Peyer's patch (tissue), 4 donors: ENCODE measurements around the gene IFT81. TPM values are rescaled to one million over a fixed set of nuclear protein-coding genes. Genes with fewer than 3 reads are reported as not detected.

Experiments
- DNase-seq, 3 donors: peaks; one replicate each; pipeline ENCODE4 v3.0.0-alpha.2; 2017 to 2019
- H3K27ac ChIP-seq, 4 donors: fragments of 200-600 bp; sonication (generic); one replicate each; pipeline ENCODE4 v1.5.1; 2016 to 2019
- H3K27me3 ChIP-seq, 2 donors: fragments of 200-600 bp; sonication (generic); one replicate each; pipeline ENCODE4 v1.5.1; 2019
- H3K36me3 ChIP-seq, 3 donors: fragments of 200-600 bp; sonication (generic); one replicate each; pipeline ENCODE4 v1.5.1; 2016 to 2019
- H3K4me1 ChIP-seq, 4 donors: fragments of 200-600 bp; sonication (generic); one replicate each; pipeline ENCODE4 v1.5.1; 2016 to 2019
- H3K4me3 ChIP-seq, 4 donors: fragments of 200-600 bp; sonication (generic); 1 replicate in 3 of 4; 2 replicates in 1 of 4; pipeline ENCODE4 v1.5.1; 2016 to 2019; ENCODE audit warnings: mild to moderate bottlenecking in 1 of 4
- H3K9me3 ChIP-seq, 4 donors: fragments of 200-600 bp; sonication (generic); one replicate each; pipeline ENCODE4 v1.5.1; 2016 to 2019; ENCODE audit warnings: mild to moderate bottlenecking in 1 of 4
- CTCF ChIP-seq, 6 experiments: fragments of 450-650 bp in 4 of 6; fragments of 200-600 bp in 2 of 6; sonication (generic) in 1 of 6; IDR thresholded peaks; one replicate each; pipeline ENCODE4 v1.5.1; 2017 to 2019; ENCODE audit warnings: antibody characterized with exemption in 6 of 6, mild to moderate bottlenecking in 3 of 6, moderate library complexity in 1 of 6
- POLR2A ChIP-seq, 2 donors: fragments of 450-650 bp; IDR thresholded peaks; one replicate each; pipeline ENCODE4 v1.5.1; 2017; ENCODE audit warnings: antibody characterized with exemption in 2 of 2, mild to moderate bottlenecking in 2 of 2, moderate library complexity in 2 of 2
- total RNA-seq, 4 donors: library from RNA; depleted of rRNA; stranded (reverse); fragments of >200 nt; gene quantifications; one replicate each; pipeline ENCODE4 v1.1.0, GENCODE V29; 2016

Gene IFT81
- total RNA-seq, 4 donors from 2014 or later: 2.5 to 20.6 (median 7.5) TPM

- Histone ChIP-seq H3K9me3 (no peaks in the 10 kb centered on the region), H3K27ac (no peak overlapping the region), H3K4me3 (no peak overlapping the region), H3K36me3 (no peaks in the 10 kb centered on the region), H3K4me1 (no peaks in the 10 kb centered on the region), H3K27me3 (no peaks in the 10 kb centered on the region)
- no peak for DNase-seq
- TF ChIP-seq CTCF (IDR thresholded peaks at IDR 0.05) (no peak), POLR2A (IDR thresholded peaks at IDR 0.05) (no peak)
Observed at GRCh38 chr12:110168732-110169455, 44.7 kb downstream of the IFT81 start.

GRCh38 chr12:110170535-110171185 lies 46.5 kb downstream of the IFT81 start:
- H3K4me3 ChIP-seq: no peak overlapping the region
- H3K4me1 ChIP-seq: no peaks in the 10 kb centered on the region
- no peaks in the 10 kb centered on the region for H3K27me3 ChIP-seq
- H3K9me3 ChIP-seq: no peaks in the 10 kb centered on the region
- TF ChIP-seq CTCF (IDR thresholded peaks at IDR 0.05) (no peak), POLR2A (IDR thresholded peaks at IDR 0.05) (no peak)
- H3K36me3 ChIP-seq: no peaks in the 10 kb centered on the region
- H3K27ac ChIP-seq: no peak overlapping the region
- no peak for DNase-seq

- H3K9me3 ChIP-seq: no peaks in the 10 kb centered on the region
Observed at GRCh38 chr12:110171186-110171538, 47.0 kb downstream of the IFT81 start.

GRCh38 chr12:110171636-110172035 lies 47.5 kb downstream of the IFT81 start:
- DNase-seq: no peak
- H3K9me3 ChIP-seq: no peaks in the 10 kb centered on the region
- no peak overlapping the region for H3K4me3 ChIP-seq
- TF ChIP-seq POLR2A (IDR thresholded peaks at IDR 0.05) (no peak), CTCF (IDR thresholded peaks at IDR 0.05) (no peak)
- no peaks in the 10 kb centered on the region for H3K27me3 ChIP-seq
- H3K4me1 ChIP-seq: no peaks in the 10 kb centered on the region
- H3K36me3 ChIP-seq: no peaks in the 10 kb centered on the region
- no peak overlapping the region for H3K27ac ChIP-seq

More at GRCh38 chr12:110171186-110171538, 47.0 kb downstream of the IFT81 start:
- TF ChIP-seq CTCF (IDR thresholded peaks at IDR 0.05): no peak
- TF ChIP-seq POLR2A (IDR thresholded peaks at IDR 0.05): no peak
- Histone ChIP-seq H3K4me3 (no peak overlapping the region), H3K27me3 (no peaks in the 10 kb centered on the region), H3K4me1 (no peaks in the 10 kb centered on the region), H3K36me3 (no peaks in the 10 kb centered on the region), H3K27ac (no peak overlapping the region)
- no peak for DNase-seq

- H3K27me3 ChIP-seq: no peaks in the 10 kb centered on the region
- TF ChIP-seq POLR2A (IDR thresholded peaks at IDR 0.05): no peak
- TF ChIP-seq CTCF (IDR thresholded peaks at IDR 0.05): no peak
- no peaks in the 10 kb centered on the region for H3K4me1 ChIP-seq
- H3K36me3 ChIP-seq: no peaks in the 10 kb centered on the region
- no peak for DNase-seq
- no peak overlapping the region for H3K4me3 ChIP-seq
- no peak overlapping the region for H3K27ac ChIP-seq
- no peaks in the 10 kb centered on the region for H3K9me3 ChIP-seq
Observed at GRCh38 chr12:110174373-110174996, 50.3 kb downstream of the IFT81 start.
